HPDE6-E6E7 (cell line): ENCODE results near the gene OR51B5.
"Not testable (repeated sequence)": the region's sequence is repeated elsewhere in the genome, so short reads cannot be mapped to it uniquely, and the experiment has no call there.

Experiments
- DNase-seq: peaks from one replicate; pipeline ENCODE4 v3.0.0; 2011; ENCODE audit warnings: missing footprints; ENCODE audit errors: extremely low spot score

The OR51B5 gene

DNA sequence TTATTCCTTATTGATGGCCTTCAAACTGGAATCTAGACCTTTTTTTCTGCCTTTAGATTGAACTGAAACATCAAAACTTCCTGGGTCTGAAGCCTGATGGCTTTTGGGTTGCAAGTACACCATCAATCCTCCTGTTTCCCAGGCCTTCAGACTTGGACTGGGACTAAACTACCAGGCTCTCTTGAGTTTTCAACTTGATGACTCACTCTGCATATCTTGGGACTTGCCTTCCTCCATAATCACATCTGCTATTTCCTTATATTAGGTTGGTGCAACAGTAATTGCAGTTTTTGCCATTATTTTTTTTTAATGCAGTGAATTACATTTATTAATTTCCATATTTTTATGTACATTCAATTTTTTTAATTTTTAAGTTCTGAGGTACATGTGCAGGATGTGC is 7.0 kb downstream of the OR51B5 start:
- no peak for DNase-seq

DNA sequence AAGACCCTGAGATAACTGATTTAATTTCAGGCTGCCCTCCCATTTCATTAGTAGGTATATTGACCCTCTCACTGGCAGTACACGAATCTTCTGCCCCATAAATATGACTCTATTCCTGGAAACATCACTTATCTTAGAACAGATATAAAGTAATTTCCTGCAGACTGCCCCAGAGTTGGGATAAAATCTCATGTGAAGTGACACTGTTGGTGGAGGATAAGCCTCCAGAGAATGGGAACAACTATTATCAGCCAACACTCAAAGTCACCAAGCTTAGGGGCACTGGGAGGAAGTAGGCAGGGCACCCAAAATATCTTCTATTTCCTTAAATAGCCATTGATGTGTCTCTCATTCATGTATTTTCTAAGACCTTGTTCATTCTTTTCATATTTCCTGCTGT is 8.2 kb downstream of the OR51B5 start:
- no peak for DNase-seq

DNA sequence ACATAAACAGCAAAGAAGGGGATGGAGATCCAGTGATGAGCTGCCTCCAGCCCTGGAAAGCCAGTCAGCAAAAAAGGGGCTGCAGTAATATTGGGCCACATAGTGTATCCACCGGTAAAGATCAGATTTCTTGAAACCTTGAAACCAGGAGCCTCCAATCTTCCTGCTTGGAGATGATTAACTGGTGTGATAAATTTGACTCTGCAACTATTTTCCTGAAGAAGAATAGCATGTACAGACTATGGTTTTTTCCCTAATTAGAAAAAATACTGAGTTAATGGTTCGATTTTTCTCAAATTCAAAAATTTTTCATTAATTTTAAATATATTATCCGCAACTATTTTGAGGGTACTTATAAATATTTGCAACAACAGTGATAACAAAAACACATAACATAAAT is 19.1 kb downstream of the OR51B5 start, which contains the start of gene OR51B2:
Gene OR51B2 (minus strand): TSS at position 101 of the 400 bp plus-strand sequence. CDS start 0 bp downstream, at position 101.
- no peak for DNase-seq

DNA sequence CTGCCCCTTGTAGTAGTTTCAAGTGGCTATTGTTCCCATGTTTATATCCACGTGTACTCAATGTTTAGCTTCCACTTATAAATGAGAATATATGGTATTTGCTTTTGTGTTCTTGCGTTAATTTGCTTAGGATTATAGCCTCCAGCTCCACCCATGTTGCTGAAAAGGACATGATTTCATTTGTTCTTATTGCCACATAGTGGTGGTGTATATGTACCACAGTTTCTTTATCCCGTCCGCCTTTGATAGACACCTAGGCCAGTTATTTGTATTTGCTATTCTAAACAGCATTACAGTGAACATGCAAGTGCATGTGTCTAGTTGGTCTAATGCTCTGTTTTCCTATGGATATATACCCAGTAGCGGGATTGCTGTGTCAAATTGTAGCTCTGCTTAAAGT is 26.0 kb downstream of the OR51B5 start:
- DNase-seq: no peak

DNA sequence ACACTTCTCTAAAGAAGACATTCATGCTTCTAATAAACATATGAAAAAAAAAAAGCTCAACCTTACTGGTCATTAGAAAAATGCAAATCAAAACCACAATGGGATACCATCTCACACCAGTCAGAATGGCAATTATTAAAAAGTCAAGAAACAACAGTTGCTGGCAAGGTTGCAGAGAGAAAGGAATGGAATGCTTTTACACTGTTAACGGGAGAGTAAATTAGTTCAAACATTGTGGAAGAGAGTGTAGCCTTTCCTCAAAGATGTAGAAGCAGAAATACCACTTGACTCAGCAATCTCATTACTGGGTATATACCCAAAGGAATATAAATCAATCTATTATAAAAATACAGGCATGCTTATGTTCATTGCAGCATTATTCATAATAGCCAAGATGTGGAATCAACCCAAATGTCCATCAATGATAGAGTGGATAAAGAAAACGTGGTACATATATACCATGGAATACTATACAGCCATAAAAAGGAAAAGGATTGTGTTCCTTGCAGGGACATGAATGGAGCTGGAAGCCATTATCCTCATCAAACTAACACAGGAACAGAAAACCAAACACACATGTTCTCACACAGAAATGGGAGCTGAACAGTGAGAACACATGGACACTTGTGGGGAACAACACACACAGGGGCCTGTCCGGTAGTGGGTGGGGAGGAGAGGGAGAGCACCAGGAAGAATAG is 29.8 kb downstream of the OR51B5 start:
- not testable (repeated sequence) for DNase-seq

DNA sequence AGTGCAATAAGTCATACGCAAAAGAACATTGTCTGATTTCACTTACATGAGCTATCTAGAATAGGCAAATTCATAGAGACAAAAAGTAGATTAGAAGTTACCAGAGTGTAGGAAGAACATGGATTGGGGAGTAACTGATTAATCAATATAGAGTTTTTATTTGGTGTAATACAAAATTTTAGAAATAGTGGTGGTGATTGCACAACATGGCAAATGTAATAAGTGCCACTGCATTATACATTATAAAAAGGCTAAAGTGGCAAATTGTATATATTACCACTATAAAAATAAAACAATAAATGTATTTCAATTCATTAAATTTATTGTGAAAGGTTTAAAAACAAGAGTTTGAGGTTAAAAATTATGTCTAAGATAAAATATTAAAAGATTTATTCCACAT is 32.9 kb downstream of the OR51B5 start:
- no peak for DNase-seq

DNA sequence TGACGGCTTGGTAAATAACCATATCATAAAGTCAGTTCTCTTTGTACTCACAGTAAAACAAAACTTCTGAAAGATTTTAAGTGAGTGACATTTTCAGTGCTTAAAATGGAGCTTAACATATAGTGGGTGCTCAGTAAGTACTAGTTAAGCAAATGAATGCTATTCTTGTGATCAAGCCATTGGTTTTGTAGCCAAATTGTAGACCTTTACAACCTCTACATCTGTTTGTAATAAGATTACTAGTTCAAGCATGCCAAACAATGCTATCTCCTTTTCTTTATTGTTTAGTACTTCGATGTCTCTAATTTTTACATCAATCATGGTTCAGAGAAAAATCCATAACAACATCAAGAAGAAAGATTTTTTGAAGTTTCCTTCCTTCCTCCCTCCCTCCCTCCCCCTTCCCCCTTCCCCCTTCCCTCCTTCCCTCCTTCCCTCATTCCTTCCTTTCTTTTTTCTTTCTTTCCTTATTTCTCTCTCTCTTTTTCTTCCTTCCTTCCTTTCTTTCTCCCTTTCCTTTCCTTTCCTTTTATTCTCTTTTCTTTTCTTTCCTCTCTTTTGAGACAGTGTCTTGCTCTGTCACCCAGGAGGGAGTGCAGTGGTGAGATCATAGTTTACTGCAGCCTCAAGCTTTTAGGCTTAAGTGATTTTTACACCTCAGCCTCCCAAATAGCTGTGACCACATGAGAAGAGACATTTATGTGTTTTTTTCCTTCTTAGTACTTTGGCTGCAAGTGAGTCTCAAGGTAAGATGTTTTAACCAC is 35.9 kb downstream of the OR51B5 start:
- DNase-seq: no peak

DNA sequence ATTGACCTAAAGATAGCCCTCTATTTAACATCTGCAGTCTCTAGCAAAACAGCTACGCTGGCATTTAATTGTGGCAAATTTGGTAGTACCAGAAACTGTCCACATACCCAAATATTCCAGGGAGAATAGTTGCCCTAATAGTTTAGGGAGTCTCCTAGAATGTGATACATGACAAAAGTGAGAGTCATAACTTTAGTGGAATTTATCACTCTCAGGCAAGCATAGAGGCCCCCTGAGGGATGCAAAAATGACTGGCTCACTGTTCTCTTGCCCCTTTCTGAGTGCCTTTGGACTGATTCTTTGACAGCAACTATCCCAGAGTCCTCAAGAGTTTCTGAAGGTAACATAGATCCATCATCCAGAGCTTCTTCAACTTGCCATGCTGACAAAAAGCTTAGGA is 39.3 kb downstream of the OR51B5 start:
- no peak for DNase-seq

DNA sequence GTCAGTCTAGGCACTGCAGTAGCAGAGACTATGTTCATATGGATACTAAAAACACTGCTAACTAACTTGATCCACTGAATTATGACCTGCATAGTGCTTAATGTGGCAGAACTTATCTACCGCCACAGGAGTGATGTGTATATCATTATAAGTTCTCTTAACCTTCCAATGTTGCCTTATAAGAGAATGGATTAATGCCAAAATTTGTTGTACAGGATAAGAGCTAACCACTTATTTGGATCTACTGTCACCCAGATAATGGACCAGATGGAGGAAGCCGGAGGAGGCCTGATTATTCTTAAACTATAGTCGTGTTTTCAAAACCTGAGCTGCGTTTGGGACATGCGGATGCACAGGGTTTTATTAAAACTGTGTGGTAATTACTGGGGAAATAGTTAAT is 39.7 kb downstream of the OR51B5 start:
- DNase-seq: no peak

DNA sequence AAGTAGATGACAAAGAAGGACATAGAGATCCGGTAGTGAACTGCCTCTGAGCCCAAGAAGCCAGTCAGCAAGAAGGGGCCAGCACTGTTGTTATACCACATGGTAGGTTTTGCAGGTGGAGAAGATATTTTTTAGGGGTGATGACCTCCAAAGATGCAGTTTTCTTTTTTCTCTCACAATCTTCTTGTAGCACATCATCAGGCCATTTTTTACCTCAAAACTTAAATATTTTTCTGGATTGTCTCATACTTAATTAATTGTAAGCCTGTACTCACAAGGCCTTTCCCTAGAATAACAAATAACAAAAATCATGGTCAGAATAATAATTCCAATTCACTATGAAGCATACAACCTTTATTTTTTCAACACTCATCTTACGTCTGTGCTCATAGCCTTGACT is 41.5 kb downstream of the OR51B5 start, which contains the start of gene OR51B4:
Gene OR51B4 (minus strand): TSS at position 101 of the 400 bp plus-strand sequence. CDS start 0 bp downstream, at position 101.
- DNase-seq: no peak

DNA sequence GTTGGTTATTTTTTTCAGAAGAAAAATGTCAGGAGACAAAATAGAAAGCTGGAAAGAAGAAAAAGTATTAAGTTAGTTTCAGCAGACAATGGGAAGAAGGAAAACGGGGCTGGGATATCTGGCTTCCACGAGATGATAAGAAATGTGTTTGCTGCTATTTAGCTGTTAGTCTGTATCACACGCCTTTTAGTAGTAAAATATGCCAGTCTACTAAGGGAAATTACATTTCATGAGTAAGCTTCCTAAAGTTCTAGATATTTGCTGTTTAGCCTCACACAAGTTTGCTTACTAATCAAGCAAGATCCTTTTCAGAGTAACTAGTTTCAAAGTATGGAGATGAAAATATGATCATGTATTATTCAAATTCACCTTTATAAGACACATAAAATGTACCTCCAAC is 43.1 kb downstream of the OR51B5 start:
- DNase-seq: no peak

DNA sequence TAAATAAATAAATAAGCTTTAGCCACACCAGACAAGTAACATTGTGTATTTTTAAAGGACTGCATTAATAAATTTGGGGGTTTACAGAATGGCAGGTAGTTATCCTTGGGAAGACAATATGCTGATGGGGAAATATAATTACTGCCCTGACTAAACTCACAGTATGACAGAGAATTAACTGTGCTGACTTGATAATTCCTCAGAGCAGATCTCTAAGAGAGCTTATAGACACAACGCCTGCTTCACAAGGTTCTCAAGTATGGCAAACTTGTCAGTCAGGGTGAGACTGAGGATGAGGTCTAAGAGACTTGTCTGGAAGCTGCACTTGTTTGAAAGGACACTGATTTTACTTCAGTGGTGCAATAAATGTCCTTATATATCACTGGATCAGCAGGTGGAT is 44.9 kb downstream of the OR51B5 start:
- DNase-seq: no peak

DNA sequence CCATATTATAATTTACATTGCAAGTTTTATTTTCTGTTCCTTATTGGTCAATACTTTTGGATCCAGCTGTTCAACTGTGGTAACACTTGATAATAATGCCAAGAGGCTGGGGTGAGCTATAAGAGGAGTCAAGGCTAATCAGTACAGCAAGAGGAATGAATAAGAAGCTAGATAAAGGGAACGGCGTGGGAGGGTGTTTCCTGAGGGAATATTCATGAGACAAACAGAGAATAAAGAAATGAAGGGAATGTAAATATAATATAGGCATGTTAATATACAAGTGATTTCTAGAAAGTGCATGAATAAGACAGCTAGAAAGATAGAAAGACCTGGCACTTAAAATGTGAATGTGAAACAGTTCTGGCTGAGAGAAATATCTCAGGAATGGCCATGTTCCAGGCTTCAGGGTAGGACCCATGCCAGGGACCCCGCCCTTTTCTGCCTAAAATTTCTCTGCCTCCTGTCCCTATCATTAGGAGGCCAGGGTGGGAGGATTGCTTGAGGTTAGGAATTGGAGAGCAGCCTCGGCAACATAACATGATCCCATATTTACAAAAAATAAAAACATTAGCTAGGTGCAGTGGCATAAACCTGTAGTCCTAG is 45.5 kb downstream of the OR51B5 start:
- no peak for DNase-seq

DNA sequence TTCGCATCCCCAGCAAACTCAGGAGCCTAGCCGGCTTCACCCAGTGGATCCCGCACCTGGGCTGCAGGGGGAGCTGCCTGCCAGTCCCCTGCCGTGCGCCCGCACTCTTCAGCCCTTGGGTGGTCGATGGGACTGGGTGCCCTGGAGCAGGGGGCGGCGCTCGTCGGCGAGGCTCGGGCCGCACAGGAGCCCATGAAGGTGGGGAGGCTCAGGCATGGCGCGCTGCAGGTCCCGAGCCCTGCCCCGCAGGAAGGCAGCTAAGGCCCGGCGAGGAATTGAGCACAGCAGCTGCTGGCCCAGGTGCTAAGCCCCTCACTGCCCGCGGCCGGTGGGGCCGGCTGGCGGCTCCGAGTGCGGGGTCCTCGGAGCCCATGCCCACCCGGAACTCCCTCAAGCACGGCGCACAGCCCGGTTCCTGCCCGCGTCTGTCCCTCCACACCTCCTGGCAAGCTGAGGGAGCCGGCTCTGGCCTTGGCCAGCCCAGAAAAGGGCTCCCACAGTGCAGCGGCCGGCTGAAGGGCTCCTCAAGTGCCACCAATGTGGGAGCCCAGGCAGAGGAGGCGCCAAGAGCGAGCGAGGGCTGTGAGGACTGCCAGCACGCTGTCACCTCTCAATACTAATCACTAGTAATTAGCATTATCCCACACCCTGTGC is 48.9 kb downstream of the OR51B5 start:
- DNase-seq: not testable (repeated sequence)

DNA sequence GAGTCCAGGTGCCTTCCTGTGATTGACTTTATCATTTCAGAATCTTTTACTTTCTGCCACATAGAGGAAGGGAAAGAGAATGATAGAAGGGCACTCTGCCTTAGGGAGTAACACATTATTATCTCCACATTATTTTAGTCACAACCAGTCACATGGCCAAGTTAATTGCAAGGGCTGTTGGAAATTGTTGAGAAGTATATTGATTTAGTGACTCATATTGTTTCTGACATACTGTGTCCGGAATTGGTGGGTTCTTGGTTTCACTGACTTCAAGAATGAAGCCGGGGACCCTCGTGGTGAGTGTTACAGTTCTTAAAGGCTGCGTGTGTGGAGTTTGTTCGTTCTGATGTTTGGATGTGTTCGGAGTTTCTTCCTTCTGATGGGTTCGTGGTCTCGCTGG is 50.3 kb downstream of the OR51B5 start:
- no peak for DNase-seq
